ENCODE measurements around the gene CHST15. TPM values are rescaled to one million over a fixed set of nuclear protein-coding genes. Genes with fewer than 3 reads are reported as not detected.

Gene CHST15
- total and polyA plus RNA-seq, 2 of the 13 experiments (the other 11 are each of a cell fraction or from before 2014, with no cell fraction given): 1.4 to 94.7 TPM

- TF ChIP-seq ZNF501 (CRISPR knock-in tag; IDR thresholded peaks at IDR 0.05): no peak
- TF ChIP-seq ZNF639 (CRISPR knock-in tag; conservative IDR thresholded peaks at IDR 0.05): no peak
- no peak for TF ChIP-seq ZNF225 (CRISPR knock-in tag; IDR thresholded peaks at IDR 0.05)
- TF ChIP-seq BORCS8-MEF2B (CRISPR knock-in tag; IDR thresholded peaks at IDR 0.05): no peak
- no peak for TF ChIP-seq ZNF740 (CRISPR knock-in tag; IDR thresholded peaks at IDR 0.05)
- TF ChIP-seq CBX1 (IDR thresholded peaks at IDR 0.05; ENCODE audit: low read depth): no peak
- no peak for TF ChIP-seq POLR2A (IDR thresholded peaks at IDR 0.05; ENCODE audit: insufficient read depth in 1 of 2, low read depth in 2 of 2, low read length in 2 of 2)
- no peak for TF ChIP-seq ZNF484 (CRISPR knock-in tag; IDR thresholded peaks at IDR 0.05; ENCODE audit: borderline replicate concordance, low read depth)
- no peak for TF ChIP-seq WIZ (CRISPR knock-in tag; IDR thresholded peaks at IDR 0.05)
Observed at GRCh38 chr10:124112891-124113580, 19.6 kb upstream of the CHST15 start (continued).

GRCh38 chr10:124110882-124111281, 17.5 kb upstream of the CHST15 start:
- no peak overlapping the region for H2AFZ ChIP-seq (ENCODE audit: low read length)
- intact Hi-C loops (cut with micrococcal nuclease; ENCODE audit: unreplicated experiment) (no loop called here), in situ Hi-C loops (cut with HindIII; ENCODE audit: extremely low pct_ligation_motif_present, low pct_unique_long_range_greater_than_20kb) (no loop called here)
- 23% methylated on average over 2 of the region's 5 CpGs for WGBS (ENCODE audit: low lambda C conversion rate)
- no peak for TF ChIP-seq EZH2 (conservative IDR thresholded peaks at IDR 0.05; ENCODE audit: low read depth, low read length)
- no peak for TF ChIP-seq AKAP8 (CRISPR knock-in tag; IDR thresholded peaks at IDR 0.05)
- no peak for TF ChIP-seq NFYC (CRISPR knock-in tag; IDR thresholded peaks at IDR 0.05)
- no peak for TF ChIP-seq POLR2A (IDR thresholded peaks at IDR 0.05; ENCODE audit: insufficient read depth in 1 of 2, low read depth in 2 of 2, low read length in 2 of 2)
- no peak for TF ChIP-seq SIX4 (CRISPR knock-in tag; IDR thresholded peaks at IDR 0.05)
- no peak overlapping the region for H3K9ac ChIP-seq (ENCODE audit: insufficient read depth, low read depth, low read length)
- FAIRE-seq: no peak
- peaks cover 14 to 72% of the 10 kb centered on the region in 2 experiments for H3K27me3 ChIP-seq (ENCODE audit: control insufficient read depth in 1 of 2, insufficient read depth in 2 of 2, low read length in 2 of 2)
- no peak for ATAC-seq
- H3K79me2 ChIP-seq (ENCODE audit: insufficient read depth, low read length): no peaks in the 10 kb centered on the region
- no peaks in the 10 kb centered on the region for H3K36me3 ChIP-seq (replicated peaks in 1 of 2; ENCODE audit: control insufficient read depth in 1 of 2, insufficient read depth in 2 of 2, low read length in 2 of 2)
- no peak overlapping the region for H3K27ac ChIP-seq (ENCODE audit: extremely low read length, insufficient read depth, low read length)
- H3K9me3 ChIP-seq (ENCODE audit: low read length): no peaks in the 10 kb centered on the region
- peaks cover 12% of the 10 kb centered on the region for H3K4me1 ChIP-seq (ENCODE audit: insufficient read depth, low read length)
- H4K20me1 ChIP-seq (ENCODE audit: insufficient read depth, low read length): no peaks in the 10 kb centered on the region
- no peak overlapping the region for H3K4me2 ChIP-seq (ENCODE audit: low read depth, low read length)
- ChIA-PET POLR2A (no interaction called here), CTCF (ENCODE audit: low intra/inter-chr PET ratio, low total read pairs) (no interaction called here)
- H3K4me3 ChIP-seq (replicated peaks in 1 of 3; ENCODE audit: insufficient read depth in 1 of 3, low read depth in 2 of 3, low read length in 3 of 3): no peak overlapping the region
- DNase-seq (ENCODE audit: low spot score): no peak
- BruUV-seq (replicated peaks): no TSS peak

Data from HepG2 (cell line).